ENCODE results near the gene EGFLAM.

Gene EGFLAM

GRCh38 chr5:38286002-38286401 lies 27.6 kb downstream of the EGFLAM start:
- no peaks in the 10 kb centered on the region for H3K4me1 ChIP-seq
- H3K27ac ChIP-seq, result no peak overlapping the region
- H4K20me1 ChIP-seq, result no peaks in the 10 kb centered on the region
- no peaks in the 10 kb centered on the region for H3K36me3 ChIP-seq
- TF ChIP-seq Cebpa-rat (IDR thresholded peaks at IDR 0.05), result no peak
- H3K4me3 ChIP-seq, result no peak overlapping the region
- H3K27me3 ChIP-seq, result no peaks in the 10 kb centered on the region
- no peak overlapping the region for H3K4me2 ChIP-seq
- H3K9me3 ChIP-seq (replicated peaks in 1 of 11), result no peaks in the 10 kb centered on the region; a peak in 1 of 22 replicates
- no peak overlapping the region for H3K9ac ChIP-seq

GRCh38 chr5:38287124-38287523 lies 28.8 kb downstream of the EGFLAM start:
- Histone ChIP-seq H3K27ac (no peak overlapping the region), H4K20me1 (no peaks in the 10 kb centered on the region), H3K4me3 (no peak overlapping the region), H3K36me3 (no peaks in the 10 kb centered on the region), H3K4me1 (no peaks in the 10 kb centered on the region), H3K4me2 (no peak overlapping the region), H3K27me3 (no peaks in the 10 kb centered on the region), H3K9ac (no peak overlapping the region), H3K9me3 (replicated peaks in 1 of 11) (no peaks in the 10 kb centered on the region; a peak in 1 of 22 replicates)
- TF ChIP-seq Cebpa-rat (IDR thresholded peaks at IDR 0.05), result no peak

DNA sequence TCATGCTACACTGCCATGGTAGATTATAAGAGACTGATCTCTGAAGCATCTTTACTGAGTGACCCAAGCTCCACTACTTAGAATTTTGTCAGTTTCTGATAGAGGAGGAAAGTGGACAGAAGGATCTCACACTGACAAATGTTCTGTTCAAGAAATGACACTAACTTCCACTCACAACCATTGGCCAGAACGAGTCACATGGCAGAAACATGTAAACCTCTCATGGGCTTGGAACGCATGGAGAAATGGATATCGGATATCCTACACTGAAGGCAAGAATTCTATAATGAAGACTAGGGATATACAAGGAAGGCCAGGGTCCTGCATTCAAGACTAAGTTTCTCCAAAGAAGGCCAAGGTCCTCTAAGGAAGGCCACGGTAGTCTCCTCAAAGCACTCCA lies 31.1 kb downstream of the EGFLAM start:
- Histone ChIP-seq H3K4me2 (no peak overlapping the region), H3K9me3 (replicated peaks in 1 of 11) (no peaks in the 10 kb centered on the region; a peak in 1 of 22 replicates), H3K4me1 (no peaks in the 10 kb centered on the region), H3K4me3 (no peak overlapping the region), H3K9ac (no peak overlapping the region), H3K36me3 (no peaks in the 10 kb centered on the region), H4K20me1 (no peaks in the 10 kb centered on the region), H3K27me3 (no peaks in the 10 kb centered on the region), H3K27ac (no peak overlapping the region)
- no peak for TF ChIP-seq Cebpa-rat (IDR thresholded peaks at IDR 0.05)

GRCh38 chr5:38290028-38290653 lies 31.8 kb downstream of the EGFLAM start:
- H3K27ac ChIP-seq, result no peak overlapping the region
- no peak overlapping the region for H3K9ac ChIP-seq
- TF ChIP-seq Cebpa-rat (IDR thresholded peaks at IDR 0.05), result no peak
- H3K4me3 ChIP-seq, result no peak overlapping the region
- H3K9me3 ChIP-seq (replicated peaks in 1 of 11), result no peaks in the 10 kb centered on the region; a peak in 1 of 22 replicates
- H3K4me1 ChIP-seq, result no peaks in the 10 kb centered on the region
- no peaks in the 10 kb centered on the region for H4K20me1 ChIP-seq
- no peaks in the 10 kb centered on the region for H3K27me3 ChIP-seq
- no peak overlapping the region for H3K4me2 ChIP-seq
- H3K36me3 ChIP-seq, result no peaks in the 10 kb centered on the region

- Histone ChIP-seq H3K36me3 (no peaks in the 10 kb centered on the region), H3K9ac (no peak overlapping the region), H3K4me1 (no peaks in the 10 kb centered on the region), H3K4me2 (no peak overlapping the region), H3K27ac (no peak overlapping the region), H4K20me1 (no peaks in the 10 kb centered on the region), H3K4me3 (no peak overlapping the region), H3K9me3 (replicated peaks in 1 of 11) (no peaks in the 10 kb centered on the region; a peak in 1 of 22 replicates), H3K27me3 (no peaks in the 10 kb centered on the region)
- no peak for TF ChIP-seq Cebpa-rat (IDR thresholded peaks at IDR 0.05)
Measured at GRCh38 chr5:38291355-38291754, 33.0 kb downstream of the EGFLAM start.

GRCh38 chr5:38292228-38292627 lies 33.9 kb downstream of the EGFLAM start:
- Histone ChIP-seq H3K27ac (no peak overlapping the region), H3K9ac (no peak overlapping the region), H3K36me3 (no peaks in the 10 kb centered on the region), H3K4me1 (no peaks in the 10 kb centered on the region), H3K27me3 (no peaks in the 10 kb centered on the region), H3K4me3 (no peak overlapping the region), H3K4me2 (no peak overlapping the region), H3K9me3 (replicated peaks in 1 of 11) (no peaks in the 10 kb centered on the region; a peak in 1 of 22 replicates), H4K20me1 (no peaks in the 10 kb centered on the region)
- no peak for TF ChIP-seq Cebpa-rat (IDR thresholded peaks at IDR 0.05)

DNA sequence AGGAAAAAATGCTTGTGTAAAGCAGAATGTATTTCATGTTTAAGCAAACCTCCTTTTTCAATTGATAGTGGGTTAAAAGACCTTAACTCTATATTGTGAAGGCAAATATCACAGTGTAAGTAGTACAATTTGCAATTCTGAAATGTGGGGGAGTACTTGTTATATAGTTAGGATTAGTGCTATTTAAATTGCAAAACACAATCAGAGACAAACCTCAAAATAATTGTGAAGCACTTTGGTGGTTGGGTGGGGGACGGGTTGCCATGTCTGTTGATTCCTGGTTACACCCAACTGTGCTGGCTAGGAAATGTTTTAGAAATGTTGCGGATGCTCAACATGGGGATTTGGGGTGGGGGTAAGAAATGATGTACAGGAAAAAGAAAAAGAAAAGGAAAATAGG lies 37.4 kb downstream of the EGFLAM start:
- no peaks in the 10 kb centered on the region for H4K20me1 ChIP-seq
- H3K27ac ChIP-seq, result no peak overlapping the region
- no peaks in the 10 kb centered on the region for H3K4me1 ChIP-seq
- no peak for TF ChIP-seq Cebpa-rat (IDR thresholded peaks at IDR 0.05)
- H3K4me2 ChIP-seq, result no peak overlapping the region
- no peaks in the 10 kb centered on the region for H3K27me3 ChIP-seq
- H3K4me3 ChIP-seq, result no peak overlapping the region
- no peak overlapping the region for H3K9ac ChIP-seq
- no peaks in the 10 kb centered on the region; a peak in 1 of 22 replicates for H3K9me3 ChIP-seq (replicated peaks in 1 of 11)
- no peaks in the 10 kb centered on the region for H3K36me3 ChIP-seq

- Histone ChIP-seq H3K4me1 (no peaks in the 10 kb centered on the region), H3K27ac (no peak overlapping the region), H4K20me1 (no peaks in the 10 kb centered on the region), H3K27me3 (no peaks in the 10 kb centered on the region), H3K4me3 (no peak overlapping the region), H3K4me2 (no peak overlapping the region), H3K9me3 (replicated peaks in 1 of 11) (peaks cover 0 to 4% (median 3%) of the 10 kb centered on the region in 11 experiments; a peak in 7 of 22 replicates), H3K9ac (no peak overlapping the region), H3K36me3 (no peaks in the 10 kb centered on the region)
- no peak for TF ChIP-seq Cebpa-rat (IDR thresholded peaks at IDR 0.05)
Measured at GRCh38 chr5:38297830-38298608, 39.7 kb downstream of the EGFLAM start.

GRCh38 chr5:38299585-38299984 lies 41.2 kb downstream of the EGFLAM start:
- Histone ChIP-seq H3K4me1 (no peaks in the 10 kb centered on the region), H3K27me3 (no peaks in the 10 kb centered on the region)
- no peak for TF ChIP-seq Cebpa-rat (IDR thresholded peaks at IDR 0.05)

DNA sequence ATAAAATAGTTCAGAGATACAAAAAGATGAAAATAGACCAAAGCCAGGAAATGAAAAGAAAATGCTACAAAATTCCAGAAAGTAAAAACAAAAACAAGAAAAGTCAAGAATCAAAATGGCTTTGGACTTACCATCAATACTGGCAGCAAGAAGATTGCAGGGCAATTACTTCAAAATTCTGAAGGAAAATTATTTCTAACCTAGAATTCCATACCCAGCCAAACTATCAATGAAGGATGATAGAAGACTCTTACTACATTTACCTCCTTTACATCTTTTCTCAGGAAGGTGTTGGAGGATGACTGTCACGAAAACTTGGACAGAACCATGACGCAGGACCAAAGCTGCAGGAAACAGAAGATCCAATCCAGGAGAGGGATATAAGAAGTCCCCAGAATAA lies 46.8 kb downstream of the EGFLAM start:
- H3K9ac ChIP-seq, result no peak overlapping the region
- no peak for TF ChIP-seq Cebpa-rat (IDR thresholded peaks at IDR 0.05)
- no peak overlapping the region for H3K4me3 ChIP-seq
- no peaks in the 10 kb centered on the region for H3K27me3 ChIP-seq
- H4K20me1 ChIP-seq, result no peaks in the 10 kb centered on the region
- no peaks in the 10 kb centered on the region for H3K4me1 ChIP-seq
- H3K4me2 ChIP-seq, result no peak overlapping the region
- H3K27ac ChIP-seq, result no peak overlapping the region
- peaks cover 39 to 61% (median 49%) of the 10 kb centered on the region in 11 experiments for H3K9me3 ChIP-seq (replicated peaks in 1 of 11)
- H3K36me3 ChIP-seq, result no peaks in the 10 kb centered on the region

More at GRCh38 chr5:38299585-38299984, 41.2 kb downstream of the EGFLAM start:
- Histone ChIP-seq H3K36me3 (no peaks in the 10 kb centered on the region), H3K9ac (no peak overlapping the region), H3K27ac (no peak overlapping the region), H3K9me3 (replicated peaks in 1 of 11) (peaks cover 10 to 20% (median 19%) of the 10 kb centered on the region in 11 experiments), H4K20me1 (no peaks in the 10 kb centered on the region), H3K4me2 (no peak overlapping the region), H3K4me3 (no peak overlapping the region)
